Smooth muscle cell (in vitro differentiated cells): ENCODE measurements around the gene RAD23A. TPM values are rescaled to one million over a fixed set of nuclear protein-coding genes. Genes with fewer than 3 reads are reported as not detected.

Experiments used
- DNase-seq: peaks from one replicate; lab custom pipeline; 2025; ENCODE audit not compliant: unreplicated experiment; lab: John Stamatoyannopoulos, UW
- H2AFZ ChIP-seq: fragments of 200-600 bp; sonication (generic); 2 replicates; pipeline ENCODE4 v1.6.0; 2016; ENCODE audit warnings: antibody characterized with exemption, low read depth, mild to moderate bottlenecking
- H3F3A ChIP-seq: fragments of 200-600 bp; sonication (generic); 2 replicates; pipeline ENCODE4 v1.6.0; 2017; ENCODE audit warnings: antibody characterized with exemption, low read depth
- H3K27ac ChIP-seq: fragments of 200-600 bp; sonication (generic); 2 replicates; pipeline ENCODE4 v1.5.1; 2016; ENCODE audit warnings: low read depth, mild to moderate bottlenecking
- H3K27me3 ChIP-seq: fragments of 200-600 bp; sonication (generic); 2 replicates; pipeline ENCODE4 v1.6.1; 2016; ENCODE audit warnings: low read depth, mild to moderate bottlenecking
- H3K36me3 ChIP-seq: fragments of 200-600 bp; sonication (generic); 2 replicates; pipeline ENCODE4 v1.5.1; 2016; ENCODE audit warnings: low read depth
- H3K4me1 ChIP-seq: fragments of 200-600 bp; sonication (generic); 2 replicates; pipeline ENCODE4 v1.5.1; 2016; ENCODE audit warnings: low read depth
- H3K4me2 ChIP-seq: fragments of 200-600 bp; sonication (generic); 2 replicates; pipeline ENCODE4 v1.6.0; 2016; ENCODE audit warnings: mild to moderate bottlenecking
- H3K4me3 ChIP-seq: fragments of 200-600 bp; sonication (generic); 2 replicates; pipeline ENCODE4 v1.5.1; 2016; ENCODE audit warnings: mild to moderate bottlenecking
- H3K79me2 ChIP-seq: fragments of 200-600 bp; sonication (generic); 2 replicates; pipeline ENCODE4 v1.6.0; 2016; ENCODE audit warnings: low read depth, mild to moderate bottlenecking
- H3K9ac ChIP-seq: fragments of 200-600 bp; sonication (generic); 2 replicates; pipeline ENCODE4 v1.6.0; 2016; ENCODE audit warnings: low read depth
- H3K9me3 ChIP-seq: fragments of 200-600 bp; sonication (generic); replicated peaks from 2 replicates; pipeline ENCODE4 v1.5.1; 2016; ENCODE audit warnings: low read depth
- H4K20me1 ChIP-seq: fragments of 200-600 bp; sonication (generic); 2 replicates; pipeline ENCODE4 v1.6.0; 2016; ENCODE audit warnings: low read depth
- WGBS: methylation state at CpG from one replicate; pipeline ENCODE4 v1.1.7; 2016; ENCODE audit warnings: low lambda C conversion rate; 5-methylcytosine and 5-hydroxymethylcytosine counted together
- polyA plus RNA-seq: library from polyadenylated mRNA; unstranded; fragments of >200 nt; fragmentation: Nextera tagmentation; extraction: Ambion mirVana; gene quantifications from 2 replicates; pipeline ENCODE4 v1.2.1, GENCODE V29; 2016
- total RNA-seq: library from RNA; depleted of rRNA; stranded (reverse); fragments of >200 nt; gene quantifications from 2 replicates; pipeline ENCODE4 v1.2.3, GENCODE V29; 2014
- TF ChIP-seq, protein P1 (sequence below): fragments of 200-600 bp; sonication (generic); IDR thresholded peaks from 2 replicates; pipeline ENCODE4 v1.5.1; 2017; ENCODE audit warnings: borderline replicate concordance, mild to moderate bottlenecking, antibody characterized with exemption; ENCODE audit not compliant: insufficient read depth, poor library complexity, severe bottlenecking

RAD23A gene
- total and polyA plus RNA-seq, 2 experiments from 2014 or later = 97.1 to 176 TPM

DNA sequence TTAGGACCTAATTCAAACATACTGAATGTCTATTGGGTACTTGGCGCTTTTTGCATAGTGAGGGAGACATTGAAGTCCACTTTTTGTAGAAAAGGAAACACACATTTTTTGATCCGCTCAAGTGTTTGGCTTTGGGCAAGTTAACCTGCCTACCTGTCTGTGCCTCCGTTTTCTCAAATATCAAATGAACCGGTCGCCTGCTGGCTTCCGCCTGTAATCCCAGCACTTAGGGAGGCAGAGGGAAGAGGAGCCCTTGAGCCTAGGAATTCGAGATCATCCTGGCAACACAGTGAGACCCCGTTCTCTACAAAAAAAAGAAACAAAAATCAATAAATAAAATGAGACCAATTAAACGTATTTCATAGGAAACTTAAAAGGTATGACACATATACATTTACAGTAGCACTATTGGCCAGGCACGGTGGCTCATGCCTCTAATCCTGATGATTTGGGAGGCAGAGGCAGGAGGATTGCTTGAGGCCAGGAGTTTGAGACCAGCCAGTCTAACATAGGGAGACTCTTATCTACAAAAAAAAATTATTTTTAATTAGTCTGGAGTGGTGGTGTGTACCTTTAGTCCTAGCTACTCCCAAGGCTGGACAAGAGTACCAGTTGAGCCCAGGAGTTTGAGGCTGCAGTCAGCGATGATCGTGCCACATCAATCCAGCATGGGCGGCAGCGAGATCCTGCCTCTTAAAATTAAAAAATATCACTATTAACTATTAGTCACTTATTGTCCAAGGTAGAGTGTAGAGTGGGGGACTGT lies 1.3 kb downstream of the RAD23A start:
- peaks cover 13% of the 10 kb centered on the region for H3K4me1 ChIP-seq
- peak overlapping the region; percentile 97 for H3K27ac ChIP-seq
- H3K27me3 ChIP-seq = no peaks in the 10 kb centered on the region
- H3F3A ChIP-seq = peaks cover 26% of the 10 kb centered on the region
- H3K4me2 ChIP-seq = peak overlapping the region; percentile 96
- WGBS = 51% methylated on average over 14 of the region's 14 CpGs
- no peak for DNase-seq
- no peaks in the 10 kb centered on the region for H3K9me3 ChIP-seq
- peaks cover 50% of the 10 kb centered on the region for H4K20me1 ChIP-seq
- H3K4me3 ChIP-seq = peak overlapping the region; percentile 85
- peaks cover 30% of the 10 kb centered on the region for H3K79me2 ChIP-seq
- H3K9ac ChIP-seq = peak overlapping the region; percentile 97
- no peak overlapping the region for H2AFZ ChIP-seq
- no peaks in the 10 kb centered on the region for H3K36me3 ChIP-seq
- TF ChIP-seq, protein P1, sequence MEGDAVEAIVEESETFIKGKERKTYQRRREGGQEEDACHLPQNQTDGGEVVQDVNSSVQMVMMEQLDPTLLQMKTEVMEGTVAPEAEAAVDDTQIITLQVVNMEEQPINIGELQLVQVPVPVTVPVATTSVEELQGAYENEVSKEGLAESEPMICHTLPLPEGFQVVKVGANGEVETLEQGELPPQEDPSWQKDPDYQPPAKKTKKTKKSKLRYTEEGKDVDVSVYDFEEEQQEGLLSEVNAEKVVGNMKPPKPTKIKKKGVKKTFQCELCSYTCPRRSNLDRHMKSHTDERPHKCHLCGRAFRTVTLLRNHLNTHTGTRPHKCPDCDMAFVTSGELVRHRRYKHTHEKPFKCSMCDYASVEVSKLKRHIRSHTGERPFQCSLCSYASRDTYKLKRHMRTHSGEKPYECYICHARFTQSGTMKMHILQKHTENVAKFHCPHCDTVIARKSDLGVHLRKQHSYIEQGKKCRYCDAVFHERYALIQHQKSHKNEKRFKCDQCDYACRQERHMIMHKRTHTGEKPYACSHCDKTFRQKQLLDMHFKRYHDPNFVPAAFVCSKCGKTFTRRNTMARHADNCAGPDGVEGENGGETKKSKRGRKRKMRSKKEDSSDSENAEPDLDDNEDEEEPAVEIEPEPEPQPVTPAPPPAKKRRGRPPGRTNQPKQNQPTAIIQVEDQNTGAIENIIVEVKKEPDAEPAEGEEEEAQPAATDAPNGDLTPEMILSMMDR = no peak

DNA sequence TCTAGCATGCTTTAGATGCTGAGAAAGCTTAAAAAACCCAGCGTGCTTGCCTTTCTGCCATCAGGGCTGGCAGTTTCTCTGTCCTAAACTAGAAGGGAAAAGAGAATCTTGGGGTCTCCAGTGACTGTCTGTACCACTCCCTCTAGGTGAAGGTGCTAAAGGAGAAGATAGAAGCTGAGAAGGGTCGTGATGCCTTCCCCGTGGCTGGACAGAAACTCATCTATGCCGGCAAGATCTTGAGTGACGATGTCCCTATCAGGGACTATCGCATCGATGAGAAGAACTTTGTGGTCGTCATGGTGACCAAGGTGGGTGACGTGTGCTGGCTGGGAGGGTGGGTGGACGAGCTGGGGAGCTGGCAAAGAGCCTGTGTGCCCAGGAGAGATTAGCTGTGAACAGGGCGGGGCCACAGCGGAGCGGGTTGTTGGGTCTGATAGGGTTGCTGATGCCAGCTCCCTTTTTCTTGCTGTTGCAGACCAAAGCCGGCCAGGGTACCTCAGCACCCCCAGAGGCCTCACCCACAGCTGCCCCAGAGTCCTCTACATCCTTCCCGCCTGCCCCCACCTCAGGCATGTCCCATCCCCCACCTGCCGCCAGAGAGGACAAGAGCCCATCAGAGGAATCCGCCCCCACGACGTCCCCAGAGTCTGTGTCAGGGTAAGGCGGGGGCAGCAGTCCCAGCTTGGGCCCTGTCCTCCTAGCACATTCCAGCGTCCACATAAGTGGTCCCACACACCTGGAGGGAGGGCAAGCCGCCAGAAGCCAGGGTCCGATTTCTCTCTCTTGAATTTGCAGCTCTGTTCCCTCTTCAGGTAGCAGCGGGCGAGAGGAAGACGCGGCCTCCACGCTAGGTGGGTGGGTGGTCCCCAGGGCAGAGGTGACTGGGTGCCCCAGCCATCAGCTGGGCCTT lies 2.3 kb downstream of the RAD23A start:
- Histone ChIP-seq H2AFZ (no peak overlapping the region), H3K36me3 (no peaks in the 10 kb centered on the region), H3K9me3 (no peaks in the 10 kb centered on the region), H4K20me1 (peaks cover 39% of the 10 kb centered on the region), H3K27me3 (no peaks in the 10 kb centered on the region), H3K4me3 (no peak overlapping the region), H3K4me1 (peaks cover 13% of the 10 kb centered on the region), H3K9ac (no peak overlapping the region), H3K4me2 (peak overlapping the region; percentile 96), H3K27ac (no peak overlapping the region), H3K79me2 (peaks cover 26% of the 10 kb centered on the region), H3F3A (peaks cover 30% of the 10 kb centered on the region)
- WGBS = 97% methylated on average over 27 of the region's 28 CpGs
- DNase-seq = no peak
- TF ChIP-seq, protein P1 = no peak

DNA sequence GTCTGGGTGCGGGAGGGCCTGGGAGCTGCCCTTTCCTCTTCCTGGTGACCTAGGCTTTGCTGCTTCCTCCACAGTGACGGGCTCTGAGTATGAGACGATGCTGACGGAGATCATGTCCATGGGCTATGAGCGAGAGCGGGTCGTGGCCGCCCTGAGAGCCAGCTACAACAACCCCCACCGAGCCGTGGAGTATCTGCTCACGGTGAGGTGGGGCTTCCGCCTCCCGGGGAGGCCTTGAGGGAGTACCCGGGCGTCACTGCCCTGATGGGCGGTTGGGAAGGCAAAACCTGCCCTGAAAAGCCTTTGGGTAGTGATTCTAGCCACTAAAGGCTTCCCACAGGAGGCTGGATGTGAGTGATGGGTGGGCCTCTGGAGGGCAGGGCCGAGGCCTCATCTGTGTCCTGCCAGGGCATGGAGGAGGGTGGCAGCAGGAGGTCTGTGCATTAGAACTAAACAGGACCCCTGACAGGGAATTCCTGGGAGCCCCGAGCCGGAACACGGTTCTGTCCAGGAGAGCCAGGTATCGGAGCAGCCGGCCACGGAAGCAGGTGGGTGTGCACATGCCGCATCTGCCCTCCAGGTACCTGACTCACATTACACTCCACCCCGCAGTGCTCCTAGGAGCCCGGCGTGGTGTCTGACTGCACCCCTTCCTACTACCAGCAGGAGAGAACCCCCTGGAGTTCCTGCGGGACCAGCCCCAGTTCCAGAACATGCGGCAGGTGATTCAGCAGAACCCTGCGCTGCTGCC lies 3.1 kb downstream of the RAD23A start:
- H3K4me1 ChIP-seq = peaks cover 13% of the 10 kb centered on the region
- peaks cover 36% of the 10 kb centered on the region for H4K20me1 ChIP-seq
- no peak for DNase-seq
- no peak overlapping the region for H3K4me3 ChIP-seq
- peaks cover 22% of the 10 kb centered on the region for H3F3A ChIP-seq
- TF ChIP-seq, protein P1 = no peak
- H3K9me3 ChIP-seq = no peaks in the 10 kb centered on the region
- peaks cover 26% of the 10 kb centered on the region for H3K79me2 ChIP-seq
- no peak overlapping the region for H3K27ac ChIP-seq
- H3K4me2 ChIP-seq = no peak overlapping the region
- H3K27me3 ChIP-seq = no peaks in the 10 kb centered on the region
- whole genome bisulfite sequencing = 98% methylated on average over 28 of the region's 30 CpGs
- no peak overlapping the region for H2AFZ ChIP-seq
- no peaks in the 10 kb centered on the region for H3K36me3 ChIP-seq
- no peak overlapping the region for H3K9ac ChIP-seq
